Measurements from ENCODE around the gene STIM1.

GRCh38 chr11:3892156-3892555, 36.7 kb downstream of the STIM1 start:
- TF ChIP-seq CTCF (IDR thresholded peaks at IDR 0.05; ENCODE audit: insufficient read depth, low read length) (no peak), GABPA (IDR thresholded peaks at IDR 0.05; ENCODE audit: low read depth) (no peak), POLR2AphosphoS5 (IDR thresholded peaks at IDR 0.05; ENCODE audit: low read depth) (no peak), SPI1 (IDR thresholded peaks at IDR 0.05; ENCODE audit: borderline replicate concordance, low read depth) (no peak)

All from HL-60 (cell line).